Islet of Langerhans (tissue), 1 donor: ENCODE data around the gene VEPH1.
A peak's percentile ranks its signal among the peaks of the same experiment; 100 is the strongest.

Experiments used
- FAIRE-seq: peaks from one replicate; lab custom pipeline; 2011; peaks lifted over from hg19 to GRCh38; lab: Jason Lieb, UNC

VEPH1 gene

GRCh38 chr3:157300981-157301663 lies 202.1 kb downstream of the VEPH1 start:
- FAIRE-seq, result no peak

GRCh38 chr3:157300094-157300493 lies 203.1 kb downstream of the VEPH1 start:
- FAIRE-seq, result no peak

- FAIRE-seq, result no peak
Measured at GRCh38 chr3:157297328-157297915, 205.8 kb downstream of the VEPH1 start.

GRCh38 chr3:157294953-157295352 lies 208.3 kb downstream of the VEPH1 start:
- no peak for FAIRE-seq

- no peak for FAIRE-seq
Measured at GRCh38 chr3:157294491-157294890, 208.7 kb downstream of the VEPH1 start.

GRCh38 chr3:157290766-157291165 lies 212.4 kb downstream of the VEPH1 start:
- no peak for FAIRE-seq

- FAIRE-seq, result no peak
Measured at GRCh38 chr3:157285966-157286365, 217.2 kb downstream of the VEPH1 start.

- no peak for FAIRE-seq
Measured at GRCh38 chr3:157285141-157285540, 218.1 kb downstream of the VEPH1 start.

- FAIRE-seq, result no peak
Measured at GRCh38 chr3:157284688-157285087, 218.5 kb downstream of the VEPH1 start.

- no peak for FAIRE-seq
Measured at GRCh38 chr3:157282261-157283191, 220.7 kb downstream of the VEPH1 start.

GRCh38 chr3:157280786-157281185 lies 222.4 kb downstream of the VEPH1 start:
- no peak for FAIRE-seq

- peak; percentile 78 for FAIRE-seq
Measured at GRCh38 chr3:157280354-157280753, 222.9 kb downstream of the VEPH1 start.

GRCh38 chr3:157279237-157279636 lies 224.0 kb downstream of the VEPH1 start:
- FAIRE-seq, result no peak

GRCh38 chr3:157276801-157277200 lies 226.4 kb downstream of the VEPH1 start:
- no peak for FAIRE-seq

- FAIRE-seq, result no peak
Measured at GRCh38 chr3:157275832-157276231, 227.4 kb downstream of the VEPH1 start.

- FAIRE-seq, result no peak
Measured at GRCh38 chr3:157274644-157275137, 228.5 kb downstream of the VEPH1 start.

- FAIRE-seq, result no peak
Measured at GRCh38 chr3:157271283-157271882, 231.8 kb downstream of the VEPH1 start.

GRCh38 chr3:157268026-157268425 lies 235.2 kb downstream of the VEPH1 start:
- FAIRE-seq, result no peak

- FAIRE-seq, result no peak
Measured at GRCh38 chr3:157265931-157266330, 237.3 kb downstream of the VEPH1 start.

- FAIRE-seq, result peak; percentile 36
Measured at GRCh38 chr3:157263027-157263426, 240.2 kb downstream of the VEPH1 start.

GRCh38 chr3:157261000-157261399 lies 242.2 kb downstream of the VEPH1 start:
- FAIRE-seq, result no peak

- no peak for FAIRE-seq
Measured at GRCh38 chr3:157259825-157260224, 243.4 kb downstream of the VEPH1 start.
